Neural cell (in vitro differentiated cells): ENCODE results near the gene SMARCA4.

Experiments
- CTCF ChIP-seq: fragments of 450-650 bp; IDR thresholded peaks from 2 replicates; pipeline ENCODE4 v1.5.1; 2014; ENCODE audit warnings: antibody characterized with exemption, mild to moderate bottlenecking, moderate library complexity; ENCODE audit not compliant: poor library complexity, severe bottlenecking
- EZH2 ChIP-seq: fragments of 200-600, 300-800 bp; shearing (Covaris generic), sonication (generic); IDR thresholded peaks from 2 replicates; pipeline ENCODE4 v1.6.1; 2014; ENCODE audit warnings: antibody characterized with exemption, low read length, borderline replicate concordance, mild to moderate bottlenecking; ENCODE audit not compliant: insufficient read depth, poor library complexity, severe bottlenecking
- TAF1 ChIP-seq: IDR thresholded peaks from 2 replicates; pipeline ENCODE4 v1.6.1; 2012; ENCODE audit warnings: low read depth

- TF ChIP-seq CTCF (no peak), TAF1 (no peak), EZH2 (no peak)
Measured at GRCh38 chr19:10966809-10967208, 6.0 kb downstream of the SMARCA4 start.
